GM12875 (cell line): ENCODE data around the gene ARL14.

Experiments used
- H3K4me3 ChIP-seq: one replicate; pipeline ENCODE4 v1.5.1; 2011; ENCODE audit warnings: low read depth, low read length, control low read depth
- CTCF ChIP-seq: IDR thresholded peaks from 2 replicates; pipeline ENCODE4 v1.5.1; 2011; ENCODE audit warnings: low read depth, mild to moderate bottlenecking, control low read depth, inconsistent platforms, low read length, moderate library complexity, borderline replicate concordance; ENCODE audit not compliant: insufficient read depth

Gene ARL14

GRCh38 chr3:160661660-160662059 lies 15.3 kb upstream of the ARL14 start:
- H3K4me3 ChIP-seq: no peak overlapping the region
- TF ChIP-seq CTCF: no peak

GRCh38 chr3:160665231-160665630 lies 11.7 kb upstream of the ARL14 start:
- no peak for TF ChIP-seq CTCF
- no peak overlapping the region for H3K4me3 ChIP-seq

- no peak for TF ChIP-seq CTCF
- H3K4me3 ChIP-seq: no peak overlapping the region
Observed at GRCh38 chr3:160665784-160666526, 11.0 kb upstream of the ARL14 start.

- H3K4me3 ChIP-seq: no peak overlapping the region
- no peak for TF ChIP-seq CTCF
Observed at GRCh38 chr3:160667452-160667851, 9.5 kb upstream of the ARL14 start.

GRCh38 chr3:160668454-160668853 lies 8.5 kb upstream of the ARL14 start:
- TF ChIP-seq CTCF: no peak
- H3K4me3 ChIP-seq: no peak overlapping the region

GRCh38 chr3:160671231-160671630 lies 5.7 kb upstream of the ARL14 start:
- H3K4me3 ChIP-seq: no peak overlapping the region
- no peak for TF ChIP-seq CTCF

GRCh38 chr3:160671995-160672394 lies 5.0 kb upstream of the ARL14 start:
- no peak overlapping the region for H3K4me3 ChIP-seq
- TF ChIP-seq CTCF: no peak
